Measurements from ENCODE around the gene GTSE1.

Gene GTSE1

DNA sequence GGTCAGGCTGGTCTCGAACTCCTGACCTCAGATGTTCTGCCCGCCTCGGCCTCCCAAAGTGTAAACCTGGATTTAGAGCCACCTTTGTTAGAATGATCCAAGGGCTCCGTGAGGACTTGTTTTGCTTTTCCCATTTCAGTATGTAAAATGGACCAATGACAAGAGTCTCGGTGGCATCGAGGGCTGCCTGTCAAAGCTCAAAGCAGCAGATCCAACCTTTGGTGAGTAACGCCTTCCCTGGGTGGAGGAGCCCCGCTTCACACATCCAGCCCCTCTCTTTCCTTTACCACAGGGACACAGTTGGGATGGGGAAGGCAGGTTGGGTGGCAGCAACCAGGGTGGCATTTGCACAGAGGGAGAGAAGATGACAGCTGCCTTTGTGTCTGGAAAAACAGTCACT lies 24.5 kb upstream of the GTSE1 start:
- H3K9me3 ChIP-seq (replicated peaks in 1 of 11), result peaks cover 0 to 5% (median 0%) of the 10 kb centered on the region in 11 experiments; a peak in 1 of 22 replicates
- H3K27me3 ChIP-seq, result peaks cover 0 to 13% (median 11%) of the 10 kb centered on the region in 11 experiments; a peak in 9 of 22 replicates
- no peak overlapping the region for H3K4me3 ChIP-seq
- H3K4me1 ChIP-seq, result peaks cover 23 to 46% (median 33%) of the 10 kb centered on the region in 10 experiments; a peak in 19 of 20 replicates
- no peak overlapping the region for H3K9ac ChIP-seq
- peaks cover 0 to 56% (median 8%) of the 10 kb centered on the region in 11 experiments; a peak in 13 of 22 replicates for H3K36me3 ChIP-seq
- H3K27ac ChIP-seq, result no peak overlapping the region
- H4K20me1 ChIP-seq, result peaks cover 0 to 10% (median 0%) of the 10 kb centered on the region in 11 experiments; a peak in 1 of 22 replicates
- peak overlapping the region in 4 of 11 experiments; percentile 1 to 39 (median 28); a peak in 7 of 22 replicates for H3K4me2 ChIP-seq
- no peak for TF ChIP-seq Cebpa-rat (IDR thresholded peaks at IDR 0.05)

DNA sequence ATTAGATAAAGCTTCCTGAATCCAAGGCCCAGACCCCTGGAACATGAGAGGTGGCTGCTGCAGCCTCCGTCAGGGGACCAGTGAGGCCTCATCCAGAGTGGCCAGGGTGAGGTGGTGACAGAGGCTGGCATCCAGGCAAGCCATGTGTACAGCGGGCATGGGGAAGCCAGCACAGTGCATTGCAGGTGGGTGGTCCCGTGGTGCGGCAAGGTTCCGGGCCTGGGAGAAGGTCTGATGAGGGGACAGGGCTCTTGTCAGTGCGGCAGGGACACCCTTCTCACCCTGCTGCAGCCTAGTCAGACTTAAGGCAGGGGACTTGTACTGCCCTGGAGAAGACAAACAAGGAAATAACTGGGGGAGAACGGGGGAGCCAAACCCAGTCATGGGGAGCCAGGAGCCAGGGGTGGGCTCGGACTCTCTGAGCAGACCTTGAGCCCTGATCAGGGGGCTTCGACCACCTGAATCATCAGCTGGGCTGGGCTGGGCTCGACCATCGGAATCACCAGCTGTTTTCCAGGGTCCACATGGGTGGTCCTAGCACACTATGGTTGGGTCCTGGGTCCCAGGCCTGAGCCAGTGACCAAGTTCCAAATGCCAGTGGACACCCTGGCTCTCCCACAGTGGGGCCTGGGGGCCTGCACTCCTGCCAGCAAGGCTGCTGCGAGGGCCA lies 23.8 kb upstream of the GTSE1 start:
- peak overlapping the region in 1 of 11 experiments; percentile 10; a peak in 1 of 22 replicates for H3K9ac ChIP-seq
- H3K27ac ChIP-seq, result no peak overlapping the region
- H4K20me1 ChIP-seq, result peaks cover 0 to 10% (median 0%) of the 10 kb centered on the region in 11 experiments; a peak in 1 of 22 replicates
- TF ChIP-seq Cebpa-rat (IDR thresholded peaks at IDR 0.05), result no peak
- peaks cover 0 to 63% (median 8%) of the 10 kb centered on the region in 11 experiments; a peak in 15 of 22 replicates for H3K36me3 ChIP-seq
- H3K27me3 ChIP-seq, result peaks cover 0 to 6% (median 5%) of the 10 kb centered on the region in 11 experiments; a peak in 7 of 22 replicates
- H3K4me3 ChIP-seq, result no peak overlapping the region
- H3K9me3 ChIP-seq (replicated peaks in 1 of 11), result peaks cover 0 to 5% (median 0%) of the 10 kb centered on the region in 11 experiments; a peak in 2 of 22 replicates
- H3K4me2 ChIP-seq, result peak overlapping the region in 6 of 11 experiments; percentile 6 to 39 (median 32); a peak in 8 of 22 replicates
- H3K4me1 ChIP-seq, result peaks cover 20 to 41% (median 31%) of the 10 kb centered on the region in 10 experiments; a peak in 19 of 20 replicates

DNA sequence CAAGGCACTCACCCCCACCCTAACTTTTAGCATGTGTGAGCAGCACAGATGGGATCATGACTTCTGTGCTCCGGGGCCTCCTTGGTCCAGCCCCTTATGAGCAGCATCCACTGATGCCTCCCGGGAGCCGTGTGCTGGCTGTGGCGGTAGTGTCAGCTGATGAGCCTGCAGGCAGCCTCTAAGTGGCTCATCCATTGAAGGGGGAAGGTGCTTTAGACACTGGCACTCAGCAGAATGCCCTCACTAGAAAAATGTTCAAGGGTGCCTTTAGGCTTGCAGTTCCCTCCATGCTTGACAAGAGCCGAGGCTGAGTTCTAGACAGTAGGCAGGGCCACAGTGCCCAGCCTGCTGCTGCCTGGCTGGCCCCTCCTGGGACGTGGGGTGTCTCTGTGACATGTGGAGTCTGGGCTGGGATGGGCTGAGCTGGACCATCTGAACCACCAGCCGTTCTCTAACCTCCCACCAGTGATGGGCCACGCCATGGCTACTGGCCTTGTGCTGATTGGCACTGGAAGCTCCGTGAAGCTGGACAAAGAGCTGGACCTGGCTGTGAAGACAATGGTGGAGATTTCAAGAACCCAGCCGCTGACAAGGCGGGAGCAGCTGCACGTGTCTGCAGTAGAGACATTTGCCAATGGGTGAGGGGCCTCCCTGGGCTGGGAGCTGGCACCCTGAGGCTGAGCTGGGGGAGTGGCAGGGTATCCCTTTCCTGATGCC lies 23.1 kb upstream of the GTSE1 start:
- H3K4me1 ChIP-seq, result peaks cover 15 to 34% (median 25%) of the 10 kb centered on the region in 10 experiments; a peak in 19 of 20 replicates
- peaks cover 5 to 70% (median 14%) of the 10 kb centered on the region in 11 experiments; a peak in 18 of 22 replicates for H3K36me3 ChIP-seq
- peaks cover 0 to 10% (median 0%) of the 10 kb centered on the region in 11 experiments; a peak in 1 of 22 replicates for H4K20me1 ChIP-seq
- H3K4me3 ChIP-seq, result no peak overlapping the region
- peak overlapping the region in 6 of 11 experiments; percentile 6 to 36 (median 32); a peak in 7 of 22 replicates for H3K4me2 ChIP-seq
- TF ChIP-seq Cebpa-rat (IDR thresholded peaks at IDR 0.05), result no peak
- no peaks in the 10 kb centered on the region for H3K27me3 ChIP-seq
- H3K27ac ChIP-seq, result no peak overlapping the region
- peak overlapping the region in 1 of 11 experiments; percentile 10; a peak in 1 of 22 replicates for H3K9ac ChIP-seq
- peaks cover 0 to 7% (median 0%) of the 10 kb centered on the region in 11 experiments; a peak in 2 of 22 replicates for H3K9me3 ChIP-seq (replicated peaks in 1 of 11)

DNA sequence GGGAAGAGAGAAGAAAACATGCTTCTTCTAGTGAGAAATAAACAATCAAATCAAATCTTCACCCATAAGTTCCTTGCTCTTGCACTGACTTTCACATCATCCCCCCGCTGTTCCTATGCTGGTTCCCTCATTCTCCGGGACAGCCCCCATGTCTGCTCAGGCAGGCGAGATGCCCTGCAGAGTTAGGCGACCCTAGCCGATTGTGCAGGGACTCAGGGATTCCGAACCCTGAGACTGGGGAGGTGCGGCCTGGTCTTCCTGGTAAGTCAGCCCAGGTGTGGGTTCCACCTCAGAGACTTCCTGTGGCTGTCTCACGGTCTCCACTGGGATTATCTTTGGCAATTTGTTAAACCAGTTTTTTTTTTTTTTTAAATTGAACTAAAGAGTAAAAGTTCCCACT lies 22.3 kb upstream of the GTSE1 start:
- Histone ChIP-seq H3K36me3 (peaks cover 5 to 78% (median 22%) of the 10 kb centered on the region in 11 experiments; a peak in 18 of 22 replicates), H3K27me3 (no peaks in the 10 kb centered on the region), H3K9ac (no peak overlapping the region), H3K4me3 (no peak overlapping the region), H4K20me1 (peaks cover 0 to 10% (median 0%) of the 10 kb centered on the region in 11 experiments; a peak in 1 of 22 replicates), H3K9me3 (replicated peaks in 1 of 11) (peaks cover 0 to 9% (median 0%) of the 10 kb centered on the region in 11 experiments; a peak in 2 of 22 replicates), H3K27ac (no peak overlapping the region), H3K4me2 (peak overlapping the region in 3 of 11 experiments; percentile 29 to 36 (median 31); a peak in 3 of 22 replicates), H3K4me1 (peaks cover 7 to 33% (median 22%) of the 10 kb centered on the region in 10 experiments; a peak in 19 of 20 replicates)
- no peak for TF ChIP-seq Cebpa-rat (IDR thresholded peaks at IDR 0.05)

DNA sequence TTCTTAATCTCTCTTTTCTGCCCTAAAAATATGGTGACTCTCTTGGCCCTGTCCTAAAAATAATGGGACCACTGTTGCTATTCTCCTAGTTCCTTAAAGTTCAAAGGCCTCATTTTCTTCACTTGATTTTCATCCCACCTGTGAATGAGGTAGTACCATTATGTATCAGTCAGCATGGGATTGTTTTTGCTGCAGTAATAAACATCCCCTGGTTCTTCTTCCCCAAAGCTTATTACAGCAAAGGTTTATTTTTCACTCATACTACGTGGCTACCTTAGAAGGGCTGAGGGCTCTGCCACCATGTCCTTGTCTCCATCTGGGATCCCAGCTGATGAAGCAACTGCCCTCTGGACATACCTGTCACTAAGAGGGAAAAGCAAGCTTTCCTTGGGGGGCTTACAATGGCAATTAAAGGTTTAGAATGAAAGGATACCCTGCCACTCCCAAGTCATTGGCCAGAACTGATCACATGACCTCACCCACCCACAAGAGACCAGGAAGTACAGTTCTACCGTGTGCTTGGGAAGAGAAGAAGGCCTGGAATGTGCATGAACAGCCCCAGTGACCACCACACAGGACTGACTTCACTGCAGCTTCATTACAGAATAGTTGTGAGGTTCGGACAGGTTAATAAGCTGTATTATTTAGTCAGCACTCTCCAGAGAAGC lies 21.1 kb upstream of the GTSE1 start:
- no peak for TF ChIP-seq Cebpa-rat (IDR thresholded peaks at IDR 0.05)
- Histone ChIP-seq H4K20me1 (peaks cover 0 to 10% (median 0%) of the 10 kb centered on the region in 11 experiments; a peak in 1 of 22 replicates), H3K9me3 (replicated peaks in 1 of 11) (peaks cover 0 to 9% (median 0%) of the 10 kb centered on the region in 11 experiments; a peak in 2 of 22 replicates), H3K4me3 (no peak overlapping the region), H3K4me2 (no peak overlapping the region), H3K4me1 (peaks cover 4 to 34% (median 26%) of the 10 kb centered on the region in 10 experiments; a peak in 19 of 20 replicates), H3K9ac (no peak overlapping the region), H3K27me3 (no peaks in the 10 kb centered on the region), H3K36me3 (peaks cover 5 to 90% (median 23%) of the 10 kb centered on the region in 11 experiments; a peak in 18 of 22 replicates), H3K27ac (no peak overlapping the region)

DNA sequence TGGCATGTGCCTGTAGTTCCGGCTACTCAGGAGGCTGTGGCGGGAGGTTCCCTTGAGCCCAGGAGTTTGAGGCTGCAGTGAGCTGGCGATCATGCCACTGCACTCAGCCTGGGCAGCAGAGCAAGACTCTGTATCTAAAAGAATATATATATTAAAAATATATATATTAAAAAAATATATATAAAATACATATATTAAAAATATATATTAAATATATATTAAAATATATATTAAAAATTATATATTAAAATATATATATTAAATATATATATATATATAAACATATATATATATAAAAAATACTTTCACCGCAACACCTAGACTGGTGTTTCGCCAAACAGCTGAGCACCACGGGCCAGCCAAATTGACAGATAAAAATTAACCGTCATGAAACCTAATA lies 20.1 kb upstream of the GTSE1 start:
- TF ChIP-seq Cebpa-rat (IDR thresholded peaks at IDR 0.05), result no peak

DNA sequence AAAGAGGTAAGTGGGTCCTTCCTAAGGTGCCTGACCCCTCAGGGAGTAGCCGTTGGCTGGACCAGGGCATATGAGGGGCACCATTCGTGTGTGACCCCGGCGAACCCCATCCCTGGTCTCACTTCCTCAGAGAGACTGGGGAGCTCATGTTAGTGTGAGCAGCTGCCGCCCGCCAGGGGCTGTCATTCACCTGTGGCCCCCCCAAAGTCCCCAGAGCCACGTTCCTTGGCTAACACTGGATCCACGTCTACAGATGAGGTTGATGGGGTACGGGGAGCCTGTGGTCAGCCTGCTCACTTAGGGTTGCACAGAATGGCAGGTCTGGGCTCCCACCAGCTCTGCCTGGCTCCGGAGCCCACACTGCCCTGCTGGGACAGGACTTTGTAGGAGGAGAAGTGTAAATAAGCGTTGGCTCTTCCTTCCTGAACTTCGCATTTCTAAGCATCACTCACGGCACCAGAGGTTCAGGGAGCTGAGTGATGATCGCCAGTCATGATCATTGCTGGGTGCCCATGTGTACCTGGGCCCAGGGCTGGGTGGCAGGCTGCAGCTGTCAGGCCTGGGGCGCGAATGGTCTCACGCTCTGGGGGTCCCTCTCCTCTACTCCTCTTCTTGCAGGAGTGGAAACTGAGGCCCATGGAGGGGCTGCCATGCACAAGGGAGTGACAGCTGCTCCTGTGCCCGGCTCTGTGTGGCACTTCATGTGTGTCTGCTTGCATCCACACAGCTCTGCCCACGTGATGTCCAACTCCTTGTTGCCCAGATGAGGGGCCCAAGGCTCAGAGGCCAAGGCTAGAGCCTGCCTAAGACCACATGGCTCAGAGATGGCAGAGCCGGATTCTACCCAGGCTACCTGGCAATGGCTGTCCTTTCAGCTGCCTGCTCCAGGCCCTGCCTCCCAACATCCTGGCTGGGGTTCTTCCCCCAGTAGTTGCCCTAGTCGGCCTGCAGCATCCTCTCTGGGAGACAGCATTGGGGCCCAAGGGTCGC lies 17.7 kb upstream of the GTSE1 start:
- Histone ChIP-seq H3K9me3 (replicated peaks in 1 of 11) (peaks cover 0 to 9% (median 0%) of the 10 kb centered on the region in 11 experiments; a peak in 2 of 22 replicates), H3K4me2 (no peak overlapping the region), H3K4me1 (peaks cover 15 to 26% (median 22%) of the 10 kb centered on the region in 10 experiments; a peak in 18 of 20 replicates), H3K9ac (no peak overlapping the region), H3K4me3 (no peak overlapping the region), H3K36me3 (peaks cover 6 to 93% (median 23%) of the 10 kb centered on the region in 11 experiments; a peak in 18 of 22 replicates), H3K27ac (no peak overlapping the region), H3K27me3 (no peaks in the 10 kb centered on the region), H4K20me1 (no peaks in the 10 kb centered on the region; a peak in 1 of 22 replicates)
- no peak for TF ChIP-seq Cebpa-rat (IDR thresholded peaks at IDR 0.05)

More for the DNA sequence above, 20.1 kb upstream of the GTSE1 start:
- H3K9me3 ChIP-seq (replicated peaks in 1 of 11), result peaks cover 0 to 9% (median 0%) of the 10 kb centered on the region in 11 experiments; a peak in 2 of 22 replicates
- no peaks in the 10 kb centered on the region for H3K27me3 ChIP-seq
- H3K36me3 ChIP-seq, result peaks cover 5 to 93% (median 23%) of the 10 kb centered on the region in 11 experiments; a peak in 18 of 22 replicates
- H3K4me2 ChIP-seq, result no peak overlapping the region
- H4K20me1 ChIP-seq, result peaks cover 0 to 10% (median 0%) of the 10 kb centered on the region in 11 experiments; a peak in 1 of 22 replicates
- H3K4me3 ChIP-seq, result no peak overlapping the region
- peaks cover 14 to 43% (median 35%) of the 10 kb centered on the region in 10 experiments; a peak in 19 of 20 replicates for H3K4me1 ChIP-seq
- H3K27ac ChIP-seq, result no peak overlapping the region
- no peak overlapping the region for H3K9ac ChIP-seq

Measured in BLaER1 treated with 17β-estradiol and CSF1 and Interleukin-3, amounts not matched to agents 10 nM and 100 nM (cell line).